ENCODE measurements around the gene RNF151. TPM values are rescaled to one million over a fixed set of nuclear protein-coding genes. Genes with fewer than 3 reads are reported as not detected.

RNF151 gene
- not detected in 5 replicates for total RNA-seq (2022; extraction: Qiagen RNA extraction)

DNA sequence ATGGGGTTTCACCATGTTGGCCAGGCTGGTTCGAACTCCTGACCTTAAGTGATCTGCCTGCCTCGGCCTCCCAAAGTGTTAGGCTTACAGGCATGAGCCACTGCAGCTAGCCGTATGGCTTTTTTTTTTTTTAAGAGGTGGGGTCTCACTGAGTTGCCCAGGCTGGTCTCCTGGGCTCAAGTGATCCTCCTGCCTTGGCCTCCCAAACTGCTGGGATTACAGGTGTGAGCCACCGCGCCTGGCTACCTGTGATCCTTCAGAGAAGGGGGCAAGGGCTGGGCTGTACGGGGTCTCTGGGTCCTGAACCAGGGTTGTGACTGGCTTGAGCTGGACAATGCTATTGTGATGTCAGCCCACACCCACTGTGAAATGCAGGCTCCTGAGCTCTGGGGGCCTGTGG, at the start of gene RNF151:
Gene RNF151 (plus strand): TSS at position 397 of the 400 bp plus-strand sequence. CDS start 26 bp downstream, outside the sequence.

GRCh38 chr16:1918351-1919326, 48.0 kb upstream of the RNF151 start, which contains the start of gene HS3ST6:
Gene HS3ST6, minus strand, starts transcription at chr16:1918415. Its CDS starts 92 bp downstream, at chr16:1918323.

DNA sequence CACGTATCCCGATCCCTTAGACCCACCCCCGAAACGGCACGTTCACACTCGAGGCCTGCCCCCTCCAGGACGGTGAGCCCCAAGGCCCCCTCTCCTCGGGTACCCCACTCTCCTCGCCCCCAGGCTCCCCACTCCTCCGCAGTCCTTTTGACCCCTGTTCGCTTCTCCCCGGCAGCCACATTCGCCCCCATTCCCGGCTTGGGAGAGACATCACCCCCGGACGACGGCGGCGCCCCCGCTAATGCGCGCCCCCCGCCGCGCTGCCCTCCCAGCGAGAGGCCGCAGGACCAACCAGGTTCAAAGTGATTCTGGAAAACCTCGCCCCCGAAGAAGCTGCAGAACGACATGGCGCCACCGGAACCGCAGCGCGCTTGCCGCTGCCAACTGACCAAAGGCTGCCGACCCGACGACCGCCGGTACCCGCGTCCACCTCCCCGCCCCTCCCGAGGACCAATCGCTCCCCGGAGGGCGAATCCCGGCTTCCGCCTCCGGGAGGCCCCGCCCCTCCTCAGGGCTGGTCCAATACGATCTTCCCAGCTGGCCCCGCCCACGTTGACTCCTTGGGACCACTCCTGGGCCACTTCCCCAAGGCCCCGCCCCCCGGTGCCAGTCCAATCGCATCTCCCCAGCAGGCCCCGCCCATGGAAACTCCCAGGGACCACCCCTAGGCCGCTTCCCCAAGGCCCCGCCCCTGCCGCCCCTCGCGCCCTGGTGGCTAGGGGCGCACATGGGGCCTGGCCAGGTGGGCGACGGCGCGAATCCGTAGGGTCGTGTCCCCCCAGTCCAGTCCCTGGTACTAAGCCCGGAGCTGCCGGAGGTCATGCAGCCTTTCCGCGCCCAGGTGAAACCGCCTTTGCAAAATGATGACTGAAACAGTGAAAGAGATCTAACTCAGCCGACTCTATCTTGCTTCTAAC, 23.6 kb upstream of the RNF151 start, which contains the start of gene MSRB1:
Gene MSRB1 (minus strand): TSS at position 390 of the 917 bp plus-strand sequence. CDS start 43 bp downstream, at position 347.

GRCh38 chr16:1959269-1960039, 7.2 kb upstream of the RNF151 start, which contains the start of gene NDUFB10:
Gene NDUFB10, plus strand, starts transcription at chr16:1959538. Its CDS starts 87 bp downstream, at chr16:1959625.

DNA sequence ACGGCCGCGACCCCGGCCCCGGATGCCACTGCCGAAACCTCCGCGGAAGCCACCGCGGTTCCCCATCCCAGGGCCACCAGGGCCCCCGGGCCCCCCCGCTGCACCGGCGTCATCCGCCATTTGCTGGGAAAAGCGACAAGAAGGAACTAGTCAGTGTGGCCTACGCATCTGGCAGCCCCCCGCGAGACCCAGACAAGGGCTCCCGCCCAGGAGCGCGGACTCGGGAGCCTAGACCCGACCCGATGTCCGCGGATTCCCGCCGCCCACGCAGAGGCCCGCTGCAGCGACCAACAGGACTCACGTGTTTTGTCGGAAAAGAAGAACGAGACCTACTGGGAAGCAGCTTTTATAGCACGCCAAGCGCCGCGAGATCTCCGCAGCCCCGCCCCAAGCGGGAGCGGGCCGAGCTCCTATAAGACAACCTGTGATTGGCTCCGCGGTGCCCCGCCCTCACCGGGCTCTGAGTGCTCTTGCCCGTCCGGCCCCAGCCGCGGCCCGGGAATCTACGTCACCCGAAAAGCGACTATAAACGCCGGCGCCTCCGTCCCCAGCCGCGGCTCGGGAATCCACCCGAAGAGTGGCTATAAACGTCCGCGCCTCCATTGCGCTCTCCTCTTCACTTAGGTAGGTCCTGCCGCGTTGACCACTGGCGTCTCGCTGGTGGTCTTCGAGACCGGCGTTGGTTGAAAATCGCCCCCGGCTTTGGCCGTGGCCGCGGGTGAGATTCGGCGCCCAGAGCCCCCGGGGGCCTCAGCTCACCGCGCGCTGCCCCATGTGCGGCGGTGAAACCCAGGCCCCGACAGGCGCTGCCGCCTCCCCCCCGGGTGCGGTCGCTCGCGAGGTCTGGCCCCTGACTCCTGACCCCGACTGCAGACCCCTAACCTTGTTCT, 1.9 kb upstream of the RNF151 start, which contains the start of gene RPS2:
Gene RPS2 (minus strand): TSS at position 321 of the 890 bp plus-strand sequence. CDS start 201 bp downstream, at position 120.

DNA sequence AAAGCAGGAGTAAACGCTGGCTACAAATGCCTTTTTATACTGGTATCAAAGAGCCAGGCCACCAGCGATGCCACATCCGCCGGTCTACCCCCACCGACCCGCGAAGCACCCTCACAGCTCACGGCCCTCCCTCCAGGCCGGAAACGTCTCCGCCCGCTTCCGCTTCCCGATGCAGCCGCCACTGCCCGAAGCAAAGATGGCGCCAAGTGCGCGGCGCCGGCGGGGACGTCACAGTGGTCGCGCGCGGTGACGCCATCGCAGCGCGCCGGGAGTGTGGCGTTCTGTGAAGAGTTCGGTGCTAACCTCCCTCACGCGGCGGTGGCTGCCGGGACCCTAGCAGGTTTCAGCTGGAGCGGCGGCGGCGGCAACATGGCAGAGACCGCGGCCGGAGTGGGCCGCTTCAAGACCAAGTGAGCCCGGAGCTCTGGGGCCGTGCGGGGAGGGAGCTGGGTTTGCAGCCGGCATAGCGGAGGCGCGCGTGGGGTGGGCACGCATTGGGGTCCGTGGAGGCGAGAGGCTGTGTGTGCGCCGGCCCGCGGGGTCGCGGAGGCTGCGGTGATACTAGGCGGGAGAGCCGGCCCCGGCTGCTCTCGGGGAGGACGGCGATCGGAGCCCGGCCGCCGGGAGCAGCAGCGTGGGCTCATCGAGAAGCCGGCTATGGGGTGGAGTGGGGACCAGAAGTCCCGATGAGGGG, 5.3 kb downstream of the RNF151 start, which contains the start of gene TBL3:
Gene TBL3 (plus strand): TSS at position 258 of the 694 bp plus-strand sequence. CDS start 112 bp downstream, at position 370.

DNA sequence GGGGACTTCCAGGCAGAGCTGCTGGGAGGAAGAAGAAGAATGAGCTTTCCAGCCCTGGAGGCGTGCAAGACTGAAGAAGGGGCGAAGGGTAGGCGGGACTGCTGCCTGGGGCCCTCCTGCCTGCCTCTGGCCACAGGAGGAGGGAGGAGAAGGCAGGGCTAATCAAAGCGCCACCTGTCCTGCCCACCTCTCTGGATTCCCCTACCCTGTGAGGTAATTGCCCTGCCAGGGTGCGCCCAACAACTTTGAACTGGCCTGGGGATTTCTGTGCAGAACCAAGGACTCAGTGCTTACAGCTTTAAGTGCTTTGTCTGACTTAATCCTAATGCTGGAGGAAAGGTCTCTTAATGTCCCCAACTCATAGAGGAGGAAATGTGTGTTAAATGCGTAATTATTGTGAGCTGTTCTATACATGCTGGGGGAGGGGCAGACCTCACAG, 14.8 kb downstream of the RNF151 start, which contains the start of gene NOXO1:
Gene NOXO1 (minus strand): TSS at position 72 of the 439 bp plus-strand sequence. CDS start 290 bp downstream, outside the sequence.

DNA sequence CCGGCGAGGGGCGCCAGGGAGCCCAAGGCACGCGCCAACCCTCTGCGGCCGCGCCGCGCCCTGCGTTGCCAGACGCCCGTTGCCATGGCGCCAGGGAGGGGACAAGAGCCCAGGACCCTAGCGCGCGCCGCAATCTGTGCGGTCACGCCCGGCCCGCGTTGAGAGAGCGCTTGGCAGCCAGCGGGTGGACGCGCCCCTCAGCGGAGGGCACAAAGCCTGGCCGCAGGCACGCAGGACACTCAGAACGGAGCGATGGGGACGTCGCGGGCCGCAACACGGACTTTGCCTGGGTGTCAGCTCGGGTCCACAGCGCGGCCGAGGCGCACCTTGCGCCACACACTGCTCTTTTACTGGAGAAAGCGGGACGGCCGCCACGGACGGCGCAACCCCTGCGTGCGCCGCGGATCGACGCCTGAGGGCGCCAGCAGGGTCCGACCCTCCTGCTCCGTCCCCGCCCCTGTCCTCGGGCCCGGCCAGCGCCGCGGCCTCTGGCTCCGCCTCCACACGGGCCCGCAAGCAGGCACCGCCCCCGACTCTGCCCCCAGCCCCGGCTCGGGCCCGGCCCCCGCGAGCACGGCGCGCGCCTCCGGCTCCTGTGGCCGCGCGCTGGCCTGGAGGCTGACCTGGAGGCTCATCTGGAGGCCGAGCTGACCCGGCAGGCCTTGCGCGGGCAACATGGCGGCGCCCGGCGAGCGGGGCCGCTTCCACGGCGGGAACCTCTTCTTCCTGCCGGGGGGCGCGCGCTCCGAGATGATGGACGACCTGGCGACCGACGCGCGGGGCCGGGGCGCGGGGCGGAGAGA, 17.1 kb downstream of the RNF151 start, which contains the start of gene GFER:
Gene GFER (plus strand): TSS at position 650 of the 803 bp plus-strand sequence. CDS start 26 bp downstream, at position 676.

GRCh38 chr16:1989209-1990100, 22.8 kb downstream of the RNF151 start, which contains the start of gene SYNGR3:
Gene SYNGR3, plus strand, starts transcription at chr16:1989970. Its CDS starts 133 bp downstream, at chr16:1990103.

GRCh38 chr16:2009791-2010510, 43.3 kb downstream of the RNF151 start, which contains the start of gene ZNF598:
Gene ZNF598, minus strand, starts transcription at chr16:2009821.

Other genes starting within 250 kb of the RNF151 start
- 27.8 to 65.4 TPM (median 62.1 TPM) in 5 replicates for gene NME3, start 195.3 kb upstream of the RNF151 start, total RNA-seq (2022; extraction: Qiagen RNA extraction)
- 5.9 to 12.6 TPM (median 8.3 TPM) in 5 replicates for gene EME2, start 194.0 kb upstream of the RNF151 start, total RNA-seq (2022; extraction: Qiagen RNA extraction)
- gene MRPS34, start 193.7 kb upstream of the RNF151 start, total RNA-seq (2022; extraction: Qiagen RNA extraction), result 151 to 264 TPM (median 250 TPM) in 5 replicates
- gene SPSB3, start 184.3 kb upstream of the RNF151 start, total RNA-seq (2022; extraction: Qiagen RNA extraction), result 19.3 to 30.3 TPM (median 29.5 TPM) in 5 replicates
- gene NUBP2, start 183.9 kb upstream of the RNF151 start, total RNA-seq (2022; extraction: Qiagen RNA extraction), result 60.7 to 88.7 TPM (median 83.0 TPM) in 5 replicates
- 0.03 to 0.18 TPM (median 0.06 TPM) in 4 of 5 replicates, not detected in the other for gene IGFALS, start 173.2 kb upstream of the RNF151 start, total RNA-seq (2022; extraction: Qiagen RNA extraction)
- 57.8 to 76.0 TPM (median 74.4 TPM) in 5 replicates for gene HAGH, start 140.0 kb upstream of the RNF151 start, total RNA-seq (2022; extraction: Qiagen RNA extraction)
- gene FAHD1, start 139.7 kb upstream of the RNF151 start, total RNA-seq (2022; extraction: Qiagen RNA extraction), result 46.8 to 52.1 TPM (median 49.6 TPM) in 5 replicates
- gene MEIOB, start 94.7 kb upstream of the RNF151 start, total RNA-seq (2022; extraction: Qiagen RNA extraction), result 1.2 to 2.2 TPM (median 1.4 TPM) in 5 replicates
- gene HS3ST6, start 48.4 kb upstream of the RNF151 start, total RNA-seq (2022; extraction: Qiagen RNA extraction), result 1.1 to 2.1 TPM (median 2.0 TPM) in 5 replicates
- 32.5 to 43.0 TPM (median 42.2 TPM) in 5 replicates for gene MSRB1, start 23.7 kb upstream of the RNF151 start, total RNA-seq (2022; extraction: Qiagen RNA extraction)
- gene RPL3L, start 12.2 kb upstream of the RNF151 start, total RNA-seq (2022; extraction: Qiagen RNA extraction), result 0.09 to 0.11 TPM (median 0.10 TPM) in 3 of 5 replicates, not detected in the others
- gene NDUFB10, start 7.3 kb upstream of the RNF151 start, total RNA-seq (2022; extraction: Qiagen RNA extraction), result 247 to 295 TPM (median 252 TPM) in 5 replicates
- 3,695 to 5,624 TPM (median 5,467 TPM) in 5 replicates for gene RPS2, start 2.0 kb upstream of the RNF151 start, total RNA-seq (2022; extraction: Qiagen RNA extraction)
- gene TBL3, start 5.2 kb downstream of the RNF151 start, total RNA-seq (2022; extraction: Qiagen RNA extraction), result 31.6 to 41.2 TPM (median 38.0 TPM) in 5 replicates
- 0.08 to 0.31 TPM (median 0.28 TPM) in 5 replicates for gene NOXO1, start 14.6 kb downstream of the RNF151 start, total RNA-seq (2022; extraction: Qiagen RNA extraction)
- 23.0 to 44.4 TPM (median 40.1 TPM) in 5 replicates for gene GFER, start 17.3 kb downstream of the RNF151 start, total RNA-seq (2022; extraction: Qiagen RNA extraction)
- 5.0 to 9.3 TPM (median 8.2 TPM) in 5 replicates for gene SYNGR3, start 23.1 kb downstream of the RNF151 start, total RNA-seq (2022; extraction: Qiagen RNA extraction)
- gene ZNF598, start 43.0 kb downstream of the RNF151 start, total RNA-seq (2022; extraction: Qiagen RNA extraction), result 47.7 to 63.8 TPM (median 61.2 TPM) in 5 replicates
- gene NPW, start 52.9 kb downstream of the RNF151 start, total RNA-seq (2022; extraction: Qiagen RNA extraction), result 0.65 to 1.4 TPM (median 0.88 TPM) in 5 replicates
- 45.2 to 69.1 TPM (median 66.9 TPM) in 5 replicates for gene NHERF2, start 60.0 kb downstream of the RNF151 start, total RNA-seq (2022; extraction: Qiagen RNA extraction)
- 36.2 to 51.1 TPM (median 47.9 TPM) in 5 replicates for gene NTHL1, start 81.0 kb downstream of the RNF151 start, total RNA-seq (2022; extraction: Qiagen RNA extraction)
- gene TSC2, start 81.1 kb downstream of the RNF151 start, total RNA-seq (2022; extraction: Qiagen RNA extraction), result 32.0 to 40.6 TPM (median 34.1 TPM) in 5 replicates
- 34.4 to 54.4 TPM (median 49.3 TPM) in 5 replicates for gene PKD1, start 169.0 kb downstream of the RNF151 start, total RNA-seq (2022; extraction: Qiagen RNA extraction)
- 1.9 to 4.4 TPM (median 3.3 TPM) in 5 replicates for gene RAB26, start 181.8 kb downstream of the RNF151 start, total RNA-seq (2022; extraction: Qiagen RNA extraction)
- 39.0 to 55.8 TPM (median 49.7 TPM) in 5 replicates for gene TRAF7, start 188.9 kb downstream of the RNF151 start, total RNA-seq (2022; extraction: Qiagen RNA extraction)
- gene CASKIN1, start 229.7 kb downstream of the RNF151 start, total RNA-seq (2022; extraction: Qiagen RNA extraction), result 0.23 to 1.00 TPM (median 0.47 TPM) in 5 replicates
- 39.9 to 53.2 TPM (median 51.0 TPM) in 5 replicates for gene MLST8, start 238.6 kb downstream of the RNF151 start, total RNA-seq (2022; extraction: Qiagen RNA extraction)
- 1.5 to 4.8 TPM (median 3.4 TPM) in 5 replicates for gene BRICD5, start 244.0 kb downstream of the RNF151 start, total RNA-seq (2022; extraction: Qiagen RNA extraction)
- gene PGP, start 248.0 kb downstream of the RNF151 start, total RNA-seq (2022; extraction: Qiagen RNA extraction), result 14.8 to 35.7 TPM (median 32.9 TPM) in 5 replicates

All from A549 treated with AZD2906 at 1 μM for 4 hours (cell line).